Measurements from ENCODE around the gene PLCB1.

The PLCB1 gene

DNA sequence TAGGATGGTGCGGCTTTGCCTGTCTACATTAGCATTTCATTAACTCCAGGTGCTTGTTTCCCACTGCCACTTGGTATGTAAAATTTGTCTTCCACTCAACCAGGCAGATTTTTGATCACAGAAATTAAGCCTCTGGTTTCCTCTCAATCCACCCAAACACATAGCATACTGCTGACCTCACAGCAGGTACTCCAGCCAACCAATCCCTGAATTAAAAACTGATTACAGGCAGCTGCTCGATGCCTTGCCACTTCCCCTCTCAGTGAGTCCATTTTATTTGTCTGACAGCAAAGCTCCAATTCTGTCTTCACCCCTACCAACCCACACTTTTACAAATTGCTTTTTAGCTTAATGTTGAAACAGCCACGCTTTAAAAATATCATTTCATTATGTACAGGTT is 95.2 kb downstream of the PLCB1 start:
- no peak overlapping the region for H3K27ac ChIP-seq

DNA sequence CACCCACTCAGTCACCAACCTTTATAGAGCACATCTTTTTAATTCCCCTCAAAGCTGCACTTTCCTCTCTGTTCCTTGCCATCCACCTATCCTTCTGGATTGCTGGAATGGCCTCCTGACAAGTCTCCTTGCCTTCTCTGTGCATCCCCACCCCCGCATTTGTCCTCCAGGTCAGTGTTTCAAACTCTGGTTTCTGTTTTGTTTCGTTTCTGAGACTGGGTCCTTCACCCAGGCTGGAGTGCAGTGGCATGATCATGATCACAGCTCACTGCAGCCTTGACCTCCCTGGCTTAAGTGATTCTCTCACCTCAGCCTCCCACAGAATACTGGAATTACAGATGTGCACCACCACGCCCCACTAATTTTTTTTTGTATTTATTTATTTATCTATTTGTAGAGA is 96.2 kb downstream of the PLCB1 start:
- DNase-seq, result no peak
- Histone ChIP-seq H3K9me3 (ENCODE audit: severe bottlenecking) (no peaks in the 10 kb centered on the region), H3K27me3 (ENCODE audit: insufficient read depth, low read depth, severe bottlenecking) (no peaks in the 10 kb centered on the region), H3K36me3 (no peaks in the 10 kb centered on the region), H3K27ac (no peak overlapping the region), H3K4me3 (ENCODE audit: low read depth, low read length) (no peak overlapping the region)
- no peak for TF ChIP-seq CTCF (IDR thresholded peaks at IDR 0.05; ENCODE audit: low read depth, low read length)

More for the DNA sequence above, 95.2 kb downstream of the PLCB1 start:
- no peak for TF ChIP-seq CTCF (IDR thresholded peaks at IDR 0.05; ENCODE audit: low read depth, low read length)
- no peak overlapping the region for H3K4me3 ChIP-seq (ENCODE audit: low read depth, low read length)
- H3K36me3 ChIP-seq, result no peaks in the 10 kb centered on the region
- no peaks in the 10 kb centered on the region for H3K9me3 ChIP-seq (ENCODE audit: severe bottlenecking)
- H3K27me3 ChIP-seq (ENCODE audit: insufficient read depth, low read depth, severe bottlenecking), result no peaks in the 10 kb centered on the region
- no peak for DNase-seq

DNA sequence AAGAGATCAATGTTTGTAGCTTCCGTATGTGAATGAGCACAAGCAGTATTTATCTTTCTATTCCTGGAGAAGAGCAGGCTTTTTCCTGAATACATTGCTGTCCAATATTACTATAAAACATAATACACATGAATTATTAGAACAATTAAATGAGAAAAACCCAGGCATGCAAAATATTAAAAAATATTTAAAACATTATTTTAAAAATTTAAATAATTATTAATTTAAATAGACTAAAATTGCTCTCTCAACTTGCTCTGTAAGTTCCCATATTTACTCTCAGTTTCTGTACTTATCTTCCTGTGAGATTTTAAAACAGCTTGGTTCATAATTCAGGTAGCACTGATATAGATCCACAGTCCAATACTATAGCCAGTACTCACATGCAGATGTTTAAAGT is 97.0 kb downstream of the PLCB1 start:
- no peak for TF ChIP-seq CTCF (IDR thresholded peaks at IDR 0.05; ENCODE audit: low read depth, low read length)

GRCh38 chr20:8231038-8231437 is 99.0 kb downstream of the PLCB1 start:
- no peaks in the 10 kb centered on the region for H3K36me3 ChIP-seq
- DNase-seq, result no peak
- no peaks in the 10 kb centered on the region for H3K27me3 ChIP-seq (ENCODE audit: insufficient read depth, low read depth, severe bottlenecking)
- no peak for TF ChIP-seq CTCF (IDR thresholded peaks at IDR 0.05; ENCODE audit: low read depth, low read length)
- no peaks in the 10 kb centered on the region for H3K9me3 ChIP-seq (ENCODE audit: severe bottlenecking)
- H3K4me3 ChIP-seq (ENCODE audit: low read depth, low read length), result no peak overlapping the region
- H3K27ac ChIP-seq, result no peak overlapping the region

More for the DNA sequence above, 97.0 kb downstream of the PLCB1 start:
- Histone ChIP-seq H3K4me3 (ENCODE audit: low read depth, low read length) (no peak overlapping the region), H3K9me3 (ENCODE audit: severe bottlenecking) (no peaks in the 10 kb centered on the region), H3K27ac (no peak overlapping the region), H3K36me3 (no peaks in the 10 kb centered on the region), H3K27me3 (ENCODE audit: insufficient read depth, low read depth, severe bottlenecking) (no peaks in the 10 kb centered on the region)
- no peak for DNase-seq

GRCh38 chr20:8232332-8232731 is 100.3 kb downstream of the PLCB1 start:
- DNase-seq, result no peak
- H3K27me3 ChIP-seq (ENCODE audit: insufficient read depth, low read depth, severe bottlenecking), result no peaks in the 10 kb centered on the region
- no peak overlapping the region for H3K27ac ChIP-seq
- H3K36me3 ChIP-seq, result no peaks in the 10 kb centered on the region
- H3K9me3 ChIP-seq (ENCODE audit: severe bottlenecking), result no peaks in the 10 kb centered on the region
- TF ChIP-seq CTCF (IDR thresholded peaks at IDR 0.05; ENCODE audit: low read depth, low read length), result no peak
- H3K4me3 ChIP-seq (ENCODE audit: low read depth, low read length), result no peak overlapping the region

DNA sequence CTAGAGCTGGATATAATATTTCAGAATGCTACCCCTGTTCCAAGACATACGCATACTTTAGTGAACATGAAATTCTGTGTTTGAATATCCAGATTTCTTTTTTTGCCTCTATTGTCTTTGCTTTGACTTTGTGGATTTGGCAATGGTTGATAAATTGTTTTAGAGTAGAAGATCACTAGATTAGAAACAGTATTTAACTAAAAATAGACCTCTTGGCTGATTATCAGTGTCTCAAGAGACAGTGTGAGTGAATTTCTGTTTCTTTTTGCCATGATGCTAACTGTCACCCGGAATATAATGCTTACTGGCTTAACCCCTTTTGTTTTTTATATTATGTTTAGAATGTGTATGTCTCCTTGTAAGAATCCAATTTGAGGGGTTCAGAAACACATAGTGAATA is 102.5 kb downstream of the PLCB1 start:
- Histone ChIP-seq H3K27ac (no peak overlapping the region), H3K27me3 (ENCODE audit: insufficient read depth, low read depth, severe bottlenecking) (no peaks in the 10 kb centered on the region), H3K4me3 (ENCODE audit: low read depth, low read length) (no peak overlapping the region), H3K9me3 (ENCODE audit: severe bottlenecking) (no peaks in the 10 kb centered on the region), H3K36me3 (no peaks in the 10 kb centered on the region)
- TF ChIP-seq CTCF (IDR thresholded peaks at IDR 0.05; ENCODE audit: low read depth, low read length), result no peak
- DNase-seq, result no peak
